Mucosa of rectum (tissue), 2 donors: ENCODE results near the gene GRK5.

Source experiments
- H3K27ac ChIP-seq, 2 donors: one replicate each; pipeline ENCODE4 v1.7.0; 2013; ENCODE audit warnings: inconsistent platforms in 2 of 2, low read depth in 2 of 2, low read length in 2 of 2
- H3K27me3 ChIP-seq, 2 donors: one replicate each; pipeline ENCODE4 v1.7.0; 2013; ENCODE audit warnings: low read length in 2 of 2; ENCODE audit not compliant: control insufficient read depth in 2 of 2, insufficient read depth in 2 of 2
- H3K36me3 ChIP-seq, 2 donors: one replicate each; pipeline ENCODE4 v1.7.0; 2013; ENCODE audit warnings: low read length in 2 of 2; ENCODE audit not compliant: control insufficient read depth in 2 of 2, insufficient read depth in 2 of 2
- H3K4me1 ChIP-seq, 2 donors: one replicate each; pipeline ENCODE4 v1.7.0; 2013; ENCODE audit warnings: low read length in 2 of 2, mild to moderate bottlenecking in 1 of 2; ENCODE audit not compliant: control insufficient read depth in 2 of 2, insufficient read depth in 2 of 2
- H3K4me3 ChIP-seq, 2 donors: one replicate each; pipeline ENCODE4 v1.7.0; 2013; ENCODE audit warnings: low read length in 2 of 2
- H3K9ac ChIP-seq, 2 donors: one replicate each; pipeline ENCODE4 v1.7.0; 2013; ENCODE audit warnings: low read length in 2 of 2, low read depth in 1 of 2, mild to moderate bottlenecking in 1 of 2
- H3K9me3 ChIP-seq, 2 donors: one replicate each; pipeline ENCODE4 v1.7.0; 2013; ENCODE audit warnings: low read length in 2 of 2; ENCODE audit not compliant: control insufficient read depth in 2 of 2
- donor health status: healthy.
- donor health status: Normal muscosa, but diverticular disease.

Gene GRK5

DNA sequence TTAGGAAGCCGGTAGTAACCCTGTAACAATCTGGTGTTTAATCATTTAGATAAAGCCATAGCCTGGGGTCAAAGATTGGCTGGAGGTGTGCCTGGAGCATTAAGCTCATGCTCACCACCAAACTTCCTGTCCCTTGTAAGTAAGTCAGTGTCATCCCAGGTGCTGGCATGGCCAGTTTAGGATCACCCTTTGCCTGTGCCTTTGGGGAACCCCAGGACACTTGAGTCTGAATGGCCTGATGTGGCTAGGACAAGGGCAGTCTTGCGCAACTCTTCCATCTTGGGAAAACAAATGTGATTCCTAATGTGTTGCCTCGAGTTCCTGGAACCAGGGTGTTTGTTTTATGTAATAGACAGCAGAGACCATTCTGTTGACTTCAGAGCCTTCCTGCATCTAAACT, 154.8 kb downstream of the GRK5 start:
- H3K27ac ChIP-seq = no peak overlapping the region
- no peaks in the 10 kb centered on the region for H3K36me3 ChIP-seq
- H3K4me3 ChIP-seq = no peak overlapping the region
- H3K9ac ChIP-seq = no peak overlapping the region
- H3K27me3 ChIP-seq = no peaks in the 10 kb centered on the region
- H3K9me3 ChIP-seq = no peaks in the 10 kb centered on the region
- H3K4me1 ChIP-seq = peaks cover 0 to 4% of the 10 kb centered on the region in 2 donors

DNA sequence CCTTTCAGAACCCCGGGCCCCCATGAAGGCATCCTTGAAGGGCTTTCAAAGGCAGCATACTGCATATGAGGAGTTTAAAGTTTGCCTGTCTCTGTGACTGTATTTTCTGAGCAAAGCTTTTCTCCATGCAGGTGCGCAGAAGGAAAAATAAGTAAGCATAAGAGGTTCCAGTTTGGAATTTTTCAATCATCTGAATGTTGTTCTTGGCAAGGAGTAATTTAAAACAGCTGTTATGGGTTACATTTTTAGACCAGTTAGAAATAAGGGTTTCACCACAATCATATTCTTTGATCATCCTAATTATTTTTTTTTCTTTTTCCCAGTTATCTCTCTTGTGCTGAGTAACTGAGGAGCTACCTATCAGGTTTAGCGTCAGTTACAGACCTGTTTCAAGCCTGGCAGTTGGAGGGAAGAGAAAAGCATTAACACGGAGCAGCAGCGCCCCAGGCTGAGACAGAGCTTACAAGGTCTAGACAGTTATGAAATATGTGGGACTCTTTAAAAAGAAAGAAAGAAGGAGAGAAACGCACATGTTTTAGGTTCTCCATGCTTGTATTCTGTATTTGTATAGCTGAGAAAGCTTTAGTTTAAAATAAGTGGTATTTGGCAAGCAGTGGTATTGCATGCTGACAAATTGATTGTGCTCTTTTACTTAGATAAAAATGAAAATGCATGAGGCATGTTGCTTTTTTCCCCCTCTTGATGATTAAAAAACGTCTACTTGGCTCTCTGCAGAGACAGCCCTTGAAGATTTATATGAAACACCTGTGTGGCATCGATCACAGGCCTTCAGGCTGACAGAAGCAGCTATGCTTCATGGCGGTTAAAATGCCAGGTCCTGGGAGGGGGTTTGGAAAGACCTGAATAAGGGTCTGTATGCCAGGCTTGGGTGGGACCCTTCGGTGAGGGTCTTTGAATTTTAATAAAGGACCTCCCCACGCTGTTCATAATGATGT, 157.6 kb downstream of the GRK5 start:
- Histone ChIP-seq H3K36me3 (no peaks in the 10 kb centered on the region), H3K27me3 (no peaks in the 10 kb centered on the region), H3K9me3 (no peaks in the 10 kb centered on the region), H3K4me3 (no peak overlapping the region), H3K4me1 (peaks cover 6 to 15% of the 10 kb centered on the region in 2 donors), H3K9ac (no peak overlapping the region), H3K27ac (no peak overlapping the region)

DNA sequence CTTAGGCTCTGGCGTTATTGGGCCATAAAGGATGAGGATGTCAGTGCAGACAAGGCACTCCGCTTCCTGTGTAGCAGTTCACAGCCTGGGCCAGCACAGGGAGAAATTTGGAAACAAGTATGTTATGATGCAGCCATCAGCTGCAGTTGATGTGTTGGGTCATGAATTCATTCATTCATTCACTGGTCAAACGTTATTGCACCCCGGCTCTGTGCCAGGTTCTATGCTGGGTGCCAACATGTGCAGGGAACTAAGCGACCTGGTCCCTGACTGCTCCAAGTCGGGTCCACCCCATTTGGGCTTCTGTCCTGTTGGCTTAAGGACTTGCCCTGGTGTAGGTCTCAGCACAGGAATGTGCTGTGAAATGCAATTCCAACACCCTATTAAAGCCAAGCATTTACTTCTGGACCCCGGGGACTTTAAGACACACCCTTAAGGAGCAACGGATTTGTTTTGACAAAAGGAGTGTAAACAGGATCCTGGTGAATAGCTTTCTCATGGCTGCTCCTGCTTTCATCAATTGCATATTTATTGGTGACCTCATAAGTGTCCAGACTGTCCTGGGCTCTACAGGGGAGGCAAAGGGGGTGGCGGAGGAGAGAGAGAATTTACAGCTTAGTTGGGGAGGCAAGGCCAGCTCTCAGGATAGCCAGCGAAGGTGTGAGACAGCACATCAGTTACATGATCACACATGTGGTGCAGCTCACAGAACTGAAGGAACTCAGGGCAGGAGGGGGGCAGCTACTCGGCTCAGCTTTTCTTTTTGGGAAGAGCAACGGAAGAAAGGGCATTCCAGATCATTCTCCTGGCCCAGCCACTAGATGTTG, 158.6 kb downstream of the GRK5 start:
- Histone ChIP-seq H3K9me3 (no peaks in the 10 kb centered on the region), H3K9ac (no peak overlapping the region), H3K27ac (peak overlapping the region in 1 of 2 donors; percentile 21), H3K27me3 (no peaks in the 10 kb centered on the region), H3K4me3 (no peak overlapping the region), H3K36me3 (no peaks in the 10 kb centered on the region), H3K4me1 (peaks cover 7 to 16% of the 10 kb centered on the region in 2 donors)

DNA sequence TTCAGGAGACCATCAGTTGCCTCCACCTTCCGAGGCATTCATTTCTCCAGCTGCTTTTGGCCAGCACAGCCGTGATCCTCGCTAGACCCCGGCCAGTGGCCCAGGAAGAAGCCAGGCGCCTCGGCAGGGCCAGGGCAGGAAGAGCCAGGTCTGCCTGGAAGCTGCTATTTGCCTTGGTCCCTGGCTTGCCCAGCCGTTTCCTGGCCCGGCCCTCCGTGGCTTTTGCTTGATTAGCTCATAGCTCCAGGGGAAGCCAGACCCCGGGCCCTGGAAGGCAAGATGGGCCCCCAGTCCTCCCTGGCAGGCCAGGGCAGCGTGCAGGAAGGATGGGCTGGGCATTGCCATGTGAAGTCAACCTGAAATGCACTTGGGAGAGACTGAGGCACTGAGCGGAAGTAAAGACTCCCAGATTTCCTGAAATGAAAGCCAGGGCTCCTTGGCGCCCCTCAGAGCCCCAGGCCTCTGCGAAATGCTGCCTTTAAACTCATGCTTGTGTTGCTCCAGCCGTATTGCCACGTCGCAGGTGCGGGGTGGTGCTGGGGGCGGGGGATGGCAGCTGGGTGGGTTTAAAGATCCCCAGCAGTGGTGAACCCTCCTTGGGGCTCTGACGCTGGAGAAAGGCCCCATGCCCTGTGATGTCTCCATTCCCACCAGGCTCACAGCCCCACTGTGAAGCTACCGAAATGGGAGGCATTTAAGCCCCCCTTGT, 160.6 kb downstream of the GRK5 start:
- H3K9ac ChIP-seq = no peak overlapping the region
- H3K4me3 ChIP-seq = no peak overlapping the region
- no peaks in the 10 kb centered on the region for H3K36me3 ChIP-seq
- H3K9me3 ChIP-seq = no peaks in the 10 kb centered on the region
- no peak overlapping the region for H3K27ac ChIP-seq
- peaks cover 9 to 15% of the 10 kb centered on the region in 2 donors for H3K4me1 ChIP-seq
- no peaks in the 10 kb centered on the region for H3K27me3 ChIP-seq

DNA sequence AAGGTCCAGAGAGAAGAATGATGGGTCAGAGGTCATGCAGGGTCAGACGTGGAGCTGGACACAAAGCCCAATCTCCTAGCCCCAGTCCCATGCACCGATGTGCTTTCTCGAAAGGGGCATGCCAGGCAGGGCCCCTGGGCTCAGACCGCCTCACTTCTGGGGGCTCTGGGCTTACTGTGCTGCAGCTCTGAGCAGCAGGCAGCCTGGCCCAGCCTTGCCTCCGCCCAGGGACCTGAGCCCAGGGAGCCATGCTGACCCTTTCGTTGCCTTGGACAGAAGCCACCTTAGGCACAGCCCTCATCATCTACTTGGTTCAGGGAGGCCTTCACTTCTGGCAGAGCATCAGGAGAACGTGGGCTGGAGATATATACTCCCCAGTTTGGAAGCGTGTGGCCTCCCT, 161.2 kb downstream of the GRK5 start:
- Histone ChIP-seq H3K27me3 (no peaks in the 10 kb centered on the region), H3K27ac (peak overlapping the region in 1 of 2 donors; percentile 65), H3K36me3 (no peaks in the 10 kb centered on the region), H3K4me1 (peaks cover 9 to 15% of the 10 kb centered on the region in 2 donors), H3K9ac (no peak overlapping the region), H3K4me3 (no peak overlapping the region), H3K9me3 (no peaks in the 10 kb centered on the region)

DNA sequence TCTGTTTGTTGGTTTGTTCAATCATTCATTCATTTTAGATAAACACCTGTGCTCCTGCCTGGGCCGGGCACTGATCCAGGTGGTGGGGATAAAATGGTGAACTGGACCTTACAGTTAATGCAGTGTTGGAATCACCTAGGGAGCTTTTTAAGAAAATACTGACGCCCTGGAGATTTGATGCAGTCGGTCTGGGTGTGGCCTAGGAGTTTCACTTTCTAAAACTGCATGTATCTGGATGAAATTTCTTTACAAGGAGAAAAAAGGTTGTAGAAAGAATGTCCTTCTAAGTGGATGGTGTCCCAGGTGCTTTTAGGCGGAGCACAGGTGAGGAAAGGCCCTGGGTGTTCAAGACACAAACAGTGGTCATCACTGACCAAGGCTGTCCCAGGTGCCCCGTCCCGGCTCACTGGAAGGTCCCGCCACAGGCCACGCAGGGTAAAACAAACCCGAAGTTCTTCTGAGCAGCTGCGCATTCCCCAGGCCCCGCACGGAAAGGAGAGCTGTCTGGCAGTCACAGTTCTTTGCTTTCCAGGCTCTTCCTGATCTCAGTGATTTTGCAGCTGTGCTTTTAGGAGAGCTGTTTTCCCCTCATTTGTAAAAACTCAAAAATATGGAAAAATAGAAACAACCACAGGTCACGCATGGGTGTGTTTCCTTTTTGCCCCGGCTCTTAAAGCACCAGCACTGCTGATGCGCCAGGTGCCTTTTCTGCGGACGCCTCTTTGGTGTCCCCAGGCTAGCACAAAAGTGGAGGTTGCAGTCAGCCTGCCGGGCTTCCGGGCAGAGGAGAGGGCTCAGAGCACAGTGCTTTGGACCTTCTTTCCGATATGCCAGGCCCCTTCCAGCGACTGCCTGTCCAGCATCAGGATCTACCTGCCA, 161.9 kb downstream of the GRK5 start:
- Histone ChIP-seq H3K9me3 (no peaks in the 10 kb centered on the region), H3K27me3 (no peaks in the 10 kb centered on the region), H3K4me1 (peaks cover 9 to 15% of the 10 kb centered on the region in 2 donors), H3K4me3 (peak overlapping the region in 1 of 2 donors; percentile 35), H3K27ac (peak overlapping the region; percentile 18 to 65), H3K36me3 (no peaks in the 10 kb centered on the region), H3K9ac (no peak overlapping the region)

DNA sequence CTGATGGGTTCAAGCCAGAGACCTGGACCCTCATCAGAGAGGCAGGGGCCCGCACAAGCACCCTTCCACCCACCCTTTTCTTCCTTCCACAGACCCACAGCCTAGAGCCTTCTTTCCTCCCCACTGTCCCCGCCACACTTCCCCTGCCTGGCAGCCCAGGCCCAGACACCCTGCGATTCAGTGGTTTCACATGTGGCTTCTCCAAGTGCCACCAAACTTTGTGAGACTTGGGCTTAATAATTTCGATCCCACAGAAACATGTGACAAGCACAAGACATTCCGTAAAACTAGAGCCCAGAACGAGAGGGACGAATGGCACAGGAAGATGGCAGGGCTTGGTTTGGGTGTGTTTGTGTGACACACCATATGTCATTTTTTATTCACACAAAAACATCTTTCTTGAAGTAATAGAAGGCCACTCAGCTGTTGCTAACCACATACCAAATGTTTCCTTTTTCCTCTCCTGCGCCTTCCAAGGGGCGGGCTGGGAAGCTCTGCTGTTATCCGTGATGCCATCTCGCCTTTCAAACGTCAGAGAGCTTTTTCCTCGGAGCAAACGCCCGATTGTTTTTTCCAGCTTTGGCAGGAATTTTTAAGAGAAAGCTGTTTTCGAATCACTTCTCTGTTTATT, 162.9 kb downstream of the GRK5 start:
- Histone ChIP-seq H3K9ac (no peak overlapping the region), H3K4me1 (peaks cover 12 to 15% of the 10 kb centered on the region in 2 donors), H3K4me3 (no peak overlapping the region)

DNA sequence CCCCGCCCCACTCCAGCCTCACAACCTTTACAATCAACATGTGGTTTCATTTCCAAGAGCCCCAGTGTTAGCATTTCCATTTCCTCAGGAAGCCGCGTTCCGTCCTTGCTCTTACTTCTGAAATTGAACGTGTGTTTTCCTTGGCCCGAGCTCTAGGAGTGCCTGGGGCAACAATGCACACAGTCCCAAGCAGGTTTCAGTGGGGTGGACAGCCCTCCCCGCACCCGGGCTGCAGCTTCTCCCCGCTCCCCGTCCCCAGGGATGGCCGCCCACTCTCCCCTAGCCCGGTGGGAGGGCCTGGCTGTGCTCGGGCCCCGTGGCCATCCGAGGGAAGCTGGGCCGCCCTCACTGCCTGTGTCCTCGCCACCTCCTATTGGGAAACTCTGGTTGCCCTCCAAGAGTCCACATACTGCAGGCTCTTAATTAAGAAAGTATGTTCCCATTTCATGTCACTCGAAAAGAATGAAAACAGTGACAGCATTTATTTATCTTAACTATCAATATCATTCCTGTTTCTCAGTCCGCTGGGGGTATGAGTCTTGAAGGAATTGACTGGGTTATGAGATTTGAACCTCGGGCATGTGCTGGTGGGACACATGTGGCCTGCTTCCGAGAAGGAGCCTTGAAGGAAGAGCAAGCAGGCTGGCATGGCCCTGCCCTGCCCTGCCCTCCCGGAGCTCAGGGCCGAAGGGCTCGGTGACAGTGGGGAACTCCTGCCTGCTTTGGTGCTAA, 163.8 kb downstream of the GRK5 start:
- no peak overlapping the region for H3K9ac ChIP-seq
- no peaks in the 10 kb centered on the region for H3K27me3 ChIP-seq

More for the DNA sequence above, 162.9 kb downstream of the GRK5 start:
- Histone ChIP-seq H3K9me3 (no peaks in the 10 kb centered on the region), H3K36me3 (no peaks in the 10 kb centered on the region), H3K27me3 (no peaks in the 10 kb centered on the region), H3K27ac (peak overlapping the region; percentile 18 to 65)

More for the DNA sequence above, 163.8 kb downstream of the GRK5 start:
- H3K36me3 ChIP-seq = no peaks in the 10 kb centered on the region
- peak overlapping the region; percentile 18 to 65 for H3K27ac ChIP-seq
- no peaks in the 10 kb centered on the region for H3K9me3 ChIP-seq
- no peak overlapping the region for H3K4me3 ChIP-seq
- peaks cover 12 to 18% of the 10 kb centered on the region in 2 donors for H3K4me1 ChIP-seq
